Mucosa of rectum (tissue), 2 donors: ENCODE measurements around the gene STX10.
"Not testable (repeated sequence)": the region's sequence is repeated elsewhere in the genome, so short reads cannot be mapped to it uniquely, and the experiment has no call there.

Experiments used
- H3K27ac ChIP-seq, 2 donors: one replicate each; pipeline ENCODE4 v1.7.0; 2013; ENCODE audit warnings: inconsistent platforms in 2 of 2, low read depth in 2 of 2, low read length in 2 of 2
- H3K27me3 ChIP-seq, 2 donors: one replicate each; pipeline ENCODE4 v1.7.0; 2013; ENCODE audit warnings: low read length in 2 of 2; ENCODE audit not compliant: control insufficient read depth in 2 of 2, insufficient read depth in 2 of 2
- H3K36me3 ChIP-seq, 2 donors: one replicate each; pipeline ENCODE4 v1.7.0; 2013; ENCODE audit warnings: low read length in 2 of 2; ENCODE audit not compliant: control insufficient read depth in 2 of 2, insufficient read depth in 2 of 2
- H3K4me1 ChIP-seq, 2 donors: one replicate each; pipeline ENCODE4 v1.7.0; 2013; ENCODE audit warnings: low read length in 2 of 2, mild to moderate bottlenecking in 1 of 2; ENCODE audit not compliant: control insufficient read depth in 2 of 2, insufficient read depth in 2 of 2
- H3K4me3 ChIP-seq, 2 donors: one replicate each; pipeline ENCODE4 v1.7.0; 2013; ENCODE audit warnings: low read length in 2 of 2
- H3K9ac ChIP-seq, 2 donors: one replicate each; pipeline ENCODE4 v1.7.0; 2013; ENCODE audit warnings: low read length in 2 of 2, low read depth in 1 of 2, mild to moderate bottlenecking in 1 of 2
- H3K9me3 ChIP-seq, 2 donors: one replicate each; pipeline ENCODE4 v1.7.0; 2013; ENCODE audit warnings: low read length in 2 of 2; ENCODE audit not compliant: control insufficient read depth in 2 of 2
- donor health status: healthy.
- donor health status: Normal muscosa, but diverticular disease.

Gene STX10, protein sequence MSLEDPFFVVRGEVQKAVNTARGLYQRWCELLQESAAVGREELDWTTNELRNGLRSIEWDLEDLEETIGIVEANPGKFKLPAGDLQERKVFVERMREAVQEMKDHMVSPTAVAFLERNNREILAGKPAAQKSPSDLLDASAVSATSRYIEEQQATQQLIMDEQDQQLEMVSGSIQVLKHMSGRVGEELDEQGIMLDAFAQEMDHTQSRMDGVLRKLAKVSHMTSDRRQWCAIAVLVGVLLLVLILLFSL

DNA sequence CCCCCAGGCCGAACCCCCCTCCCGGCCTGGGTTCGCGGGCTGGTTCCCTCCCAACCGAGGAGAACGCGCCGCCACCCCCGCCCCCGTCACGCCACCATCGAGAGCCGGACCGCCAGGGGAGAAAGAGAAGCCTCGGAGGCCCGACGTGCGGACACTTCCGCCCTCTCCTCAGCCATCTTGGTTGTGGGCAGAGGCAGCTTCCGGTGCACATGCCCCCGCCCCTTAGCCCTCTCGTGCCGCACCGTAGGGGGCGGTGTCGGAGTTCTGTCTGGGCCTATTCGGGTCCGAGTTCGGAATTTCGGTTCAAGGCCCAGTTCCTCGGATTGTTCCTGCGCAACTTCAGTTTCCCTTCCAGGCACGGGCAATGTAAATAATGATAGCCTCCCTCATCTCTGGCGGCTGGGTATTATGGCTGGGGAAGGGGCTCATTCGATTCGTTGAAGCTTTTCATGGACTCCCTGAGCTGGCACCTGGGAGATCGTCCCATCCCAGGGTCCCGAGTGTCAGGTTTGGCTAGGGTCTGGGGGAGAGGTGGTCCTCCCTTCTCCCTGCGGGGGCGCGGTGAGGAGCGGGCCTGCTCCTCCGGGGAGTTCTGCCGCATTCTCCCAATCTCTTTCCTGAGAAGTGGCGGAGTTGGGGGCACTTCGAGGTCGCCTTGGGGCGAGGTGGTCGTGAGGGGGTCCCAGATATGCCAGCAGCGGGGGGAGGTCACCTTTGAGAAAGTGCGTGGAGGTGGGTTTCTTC lies at the start of gene STX10, which contains the start of gene IER2:
STX10 (minus strand) TSS at position 189 of the 744 bp plus-strand sequence. CDS start 202 bp downstream, outside the sequence.
IER2 (plus strand) TSS at position 225 of the 744 bp plus-strand sequence. CDS start 2,776 bp downstream, outside the sequence.
- Histone ChIP-seq H3K27ac (peak within 1 kb of the TSS; percentile 94 to 98), H3K4me3 (peak within 1 kb of the TSS; percentile 81 to 89), H3K4me1 (peaks cover 14 to 18% of the 10 kb centered on the region in 2 donors), H3K9me3 (no peaks in the 10 kb centered on the region), H3K9ac (peak within 1 kb of the TSS; percentile 98 to 100), H3K36me3 (peaks cover 0 to under 1% of the 10 kb centered on the region in 2 donors), H3K27me3 (no peaks in the 10 kb centered on the region)

DNA sequence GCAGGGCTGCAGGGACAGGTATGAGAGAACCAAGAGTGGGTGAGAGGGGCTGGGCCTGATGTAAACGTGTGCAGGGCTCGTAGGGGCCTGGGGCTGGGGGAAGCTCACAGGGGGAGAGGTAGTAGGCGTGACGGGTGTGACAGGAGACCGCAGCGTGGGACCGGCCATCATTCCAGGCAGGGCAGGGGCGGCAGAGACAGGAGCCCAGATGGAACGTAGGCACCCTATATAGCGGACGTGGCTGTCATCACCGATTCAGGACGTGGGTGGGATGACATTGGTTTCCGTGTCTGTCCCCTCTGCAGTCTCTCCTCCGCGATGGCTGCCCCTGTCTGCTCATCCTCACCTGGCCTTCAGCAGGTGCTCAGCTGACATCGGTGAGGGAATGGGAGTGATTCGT lies 48.5 kb upstream of the STX10 start:
- Histone ChIP-seq H3K4me3 (no peak overlapping the region), H3K27ac (no peak overlapping the region), H3K4me1 (peaks cover 0 to 10% of the 10 kb centered on the region in 2 donors), H3K27me3 (no peaks in the 10 kb centered on the region), H3K9me3 (no peaks in the 10 kb centered on the region), H3K36me3 (no peaks in the 10 kb centered on the region), H3K9ac (no peak overlapping the region)

DNA sequence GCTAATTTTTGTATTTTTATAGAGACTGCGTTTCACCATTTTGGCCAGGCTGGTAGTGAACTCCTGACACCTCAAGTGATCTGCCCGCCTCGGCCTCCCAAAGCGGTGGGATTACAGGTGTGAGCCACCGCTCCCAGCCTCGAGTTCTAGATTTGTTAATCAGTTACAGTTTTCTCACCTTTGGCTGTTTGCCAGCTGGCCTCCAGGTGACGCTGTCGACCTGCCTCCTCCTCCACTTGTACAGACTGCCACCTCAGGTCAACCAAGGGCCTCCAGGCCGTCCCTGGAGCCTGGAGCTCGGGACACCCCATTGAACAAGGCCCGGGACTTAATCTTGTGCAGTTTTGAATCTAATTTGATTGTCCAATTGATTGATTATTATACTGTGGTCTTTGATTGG lies 45.5 kb upstream of the STX10 start:
- Histone ChIP-seq H3K4me3 (no peak overlapping the region), H3K27me3 (no peaks in the 10 kb centered on the region), H3K27ac (peak overlapping the region; percentile 23 to 38), H3K4me1 (peaks cover 4 to 15% of the 10 kb centered on the region in 2 donors), H3K9me3 (no peaks in the 10 kb centered on the region), H3K9ac (peak overlapping the region in 1 of 2 donors; percentile 33), H3K36me3 (no peaks in the 10 kb centered on the region)

DNA sequence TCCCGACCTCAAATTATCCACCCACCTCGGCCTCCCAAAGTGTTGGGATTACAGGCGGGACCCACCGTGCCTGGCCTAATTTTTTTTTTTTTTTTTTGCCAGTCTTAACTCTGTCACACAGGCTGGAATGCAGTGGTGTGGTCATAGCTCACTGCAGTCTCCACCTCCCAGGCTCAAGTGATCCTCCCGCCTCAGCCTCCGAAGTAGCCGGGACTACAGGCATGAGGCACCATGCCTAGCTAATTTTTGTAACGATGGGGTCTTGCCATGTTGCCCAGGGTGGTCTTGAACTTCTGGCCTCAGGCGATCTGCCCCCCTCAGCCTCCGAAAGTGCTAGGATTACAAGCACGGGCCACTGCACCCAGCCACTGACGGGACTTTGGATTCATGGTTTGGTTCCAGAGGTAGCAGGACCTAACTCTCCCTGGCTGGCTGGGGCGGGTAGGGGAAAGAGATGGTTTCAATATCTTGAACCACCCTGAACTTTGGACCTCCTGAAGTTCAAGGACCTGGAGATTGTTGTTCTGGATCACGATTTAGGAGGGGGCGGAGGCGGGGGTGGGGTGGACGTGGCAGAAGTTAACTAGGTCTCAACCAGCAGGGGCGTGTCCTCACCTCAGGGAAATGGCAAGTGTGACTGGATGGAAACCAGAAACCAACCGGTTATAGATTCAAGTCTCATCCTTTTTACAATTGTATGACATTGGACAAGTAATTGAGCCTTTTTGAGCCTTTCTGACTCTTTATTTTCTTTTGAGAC lies 40.8 kb upstream of the STX10 start:
- peak overlapping the region; percentile 83 to 87 for H3K27ac ChIP-seq
- H3K4me1 ChIP-seq = peaks cover 4 to 15% of the 10 kb centered on the region in 2 donors
- H3K4me3 ChIP-seq = no peak overlapping the region
- no peaks in the 10 kb centered on the region for H3K36me3 ChIP-seq
- H3K27me3 ChIP-seq = no peaks in the 10 kb centered on the region
- H3K9ac ChIP-seq = peak overlapping the region in 1 of 2 donors; percentile 1
- H3K9me3 ChIP-seq = no peaks in the 10 kb centered on the region

DNA sequence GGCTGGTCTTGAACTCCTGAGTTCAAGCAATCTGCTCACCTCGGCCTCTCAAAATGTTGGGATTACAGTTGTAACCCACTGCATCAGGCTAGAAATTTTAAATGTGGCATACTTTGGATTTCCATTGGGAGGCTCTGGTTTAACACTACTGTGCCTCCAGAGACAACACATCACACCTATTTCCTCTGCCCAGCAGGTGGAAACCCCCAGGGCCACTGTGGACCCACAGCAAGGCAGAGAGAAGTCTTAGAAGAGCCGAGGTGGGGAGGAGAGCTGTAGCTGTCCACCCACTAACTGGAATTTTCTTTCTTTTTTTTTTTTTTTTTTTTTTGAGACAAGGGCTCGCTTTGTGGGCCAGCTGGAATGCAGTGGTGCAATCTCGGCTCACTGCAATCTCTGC lies 39.4 kb upstream of the STX10 start:
- Histone ChIP-seq H3K36me3 (no peaks in the 10 kb centered on the region), H3K4me1 (peaks cover 4 to 8% of the 10 kb centered on the region in 2 donors), H3K27me3 (no peaks in the 10 kb centered on the region), H3K27ac (no peak overlapping the region), H3K4me3 (no peak overlapping the region), H3K9me3 (no peaks in the 10 kb centered on the region), H3K9ac (no peak overlapping the region)

DNA sequence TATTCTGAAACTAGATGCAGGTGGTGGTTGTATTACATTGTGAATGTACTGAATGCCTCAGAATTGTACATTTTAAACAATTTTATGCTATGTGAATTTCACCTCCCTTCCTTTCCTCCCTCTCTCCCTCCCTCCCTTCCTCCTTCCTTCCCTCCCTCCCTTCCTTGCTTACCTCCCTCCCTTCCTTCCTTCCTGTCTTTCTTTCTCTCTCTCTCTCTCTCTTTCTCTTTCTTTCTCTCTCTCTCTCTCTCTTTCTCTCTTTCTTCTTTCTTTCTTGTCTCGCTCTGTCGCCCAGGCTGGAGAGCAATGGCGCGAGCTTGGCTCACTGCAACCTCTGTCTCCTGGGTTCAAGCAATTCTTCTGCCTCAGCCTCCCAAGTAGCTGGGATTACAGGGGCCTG lies 37.2 kb upstream of the STX10 start:
- H3K4me3 ChIP-seq = no peak overlapping the region
- no peaks in the 10 kb centered on the region for H3K27me3 ChIP-seq
- H3K27ac ChIP-seq = no peak overlapping the region
- no peaks in the 10 kb centered on the region for H3K9me3 ChIP-seq
- no peak overlapping the region for H3K9ac ChIP-seq
- H3K4me1 ChIP-seq = peaks cover 4 to 5% of the 10 kb centered on the region in 2 donors
- H3K36me3 ChIP-seq = no peaks in the 10 kb centered on the region

DNA sequence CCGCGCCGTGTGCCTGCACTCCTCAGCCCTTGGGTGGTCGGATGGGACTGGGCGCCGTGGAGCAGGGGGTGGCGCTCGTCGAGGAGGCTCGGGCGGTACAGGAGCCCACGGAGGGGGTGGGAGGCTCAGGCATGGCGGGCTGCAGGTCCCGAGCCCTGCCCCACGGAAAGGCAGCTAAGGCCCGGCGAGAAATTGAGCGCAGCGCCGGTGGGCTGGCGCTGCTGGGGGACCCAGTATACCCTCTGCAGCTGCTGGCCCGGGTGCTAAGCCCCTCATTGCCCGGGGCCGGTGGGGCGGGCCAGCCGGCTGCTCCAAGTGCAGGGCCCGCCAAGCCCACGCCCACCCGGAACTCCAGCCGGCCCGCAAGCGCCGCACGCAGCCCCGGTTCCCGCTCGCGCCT lies 36.5 kb upstream of the STX10 start:
- not testable (repeated sequence) for H3K4me1 ChIP-seq, H3K27ac ChIP-seq, H3K36me3 ChIP-seq, H3K9me3 ChIP-seq, H3K27me3 ChIP-seq, H3K9ac ChIP-seq, H3K4me3 ChIP-seq

DNA sequence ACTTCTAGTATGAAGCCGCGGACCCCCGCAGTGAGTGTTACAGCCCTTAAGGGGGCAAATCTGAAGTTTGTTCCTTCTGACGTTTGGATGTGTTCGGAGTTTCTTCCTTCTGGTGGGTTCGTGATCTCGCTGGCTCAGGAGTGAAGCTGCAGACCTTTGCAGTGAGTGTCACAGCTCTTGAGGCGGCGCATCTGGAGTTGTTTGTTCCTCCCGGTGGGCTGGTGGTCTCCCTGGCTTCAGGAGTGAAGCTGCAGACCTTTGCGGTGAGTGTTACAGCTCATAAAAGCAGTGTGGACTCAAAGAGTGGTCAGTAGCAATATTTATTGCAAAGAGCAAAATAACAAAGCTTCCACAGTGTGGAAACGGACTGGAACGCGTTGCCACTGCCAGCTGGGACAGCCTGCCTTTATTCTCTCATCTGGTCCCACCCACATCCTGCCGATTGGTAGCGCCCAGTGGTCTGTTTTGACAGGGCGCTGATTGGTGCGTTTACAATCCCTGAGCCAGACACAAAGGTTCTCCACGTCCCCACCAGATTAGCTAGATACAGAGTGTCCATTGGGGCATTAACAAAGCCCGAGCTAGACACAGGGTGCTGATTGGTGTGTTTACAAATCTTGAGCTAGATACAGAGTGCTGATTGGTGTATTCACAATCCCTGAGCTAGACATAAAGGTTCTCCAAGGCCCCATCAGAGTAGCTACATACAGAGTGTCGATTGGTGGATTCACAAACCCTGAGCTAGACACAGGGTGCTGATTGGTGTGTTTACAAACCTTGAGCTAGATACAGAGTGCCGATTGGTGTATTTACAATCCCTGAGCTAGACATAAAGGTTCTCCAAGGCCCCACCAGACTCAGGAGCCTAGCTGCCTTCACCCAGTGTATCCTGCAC lies 35.8 kb upstream of the STX10 start:
- H3K27ac ChIP-seq, H3K27me3 ChIP-seq, H3K4me1 ChIP-seq, H3K9me3 ChIP-seq, H3K4me3 ChIP-seq, H3K9ac ChIP-seq, H3K36me3 ChIP-seq: not testable (repeated sequence)

DNA sequence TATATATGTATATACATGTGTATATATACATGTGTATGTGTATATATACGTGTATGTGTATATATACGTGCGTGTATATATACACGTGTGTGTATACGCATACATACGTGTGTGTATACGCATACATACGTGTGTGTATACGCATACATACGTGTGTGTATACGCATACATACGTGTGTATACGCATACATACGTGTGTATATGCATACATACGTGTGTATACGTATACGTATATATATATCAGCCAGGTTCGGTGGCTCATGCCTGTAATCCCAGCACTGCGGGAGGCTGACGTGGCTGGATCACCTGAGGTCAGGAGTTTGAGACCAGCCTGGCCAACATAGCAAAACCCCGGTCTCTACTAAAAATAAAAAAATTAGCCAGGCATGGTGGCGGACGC lies 34.8 kb upstream of the STX10 start:
- not testable (repeated sequence) for H3K4me3 ChIP-seq, H3K9ac ChIP-seq, H3K27ac ChIP-seq, H3K36me3 ChIP-seq, H3K27me3 ChIP-seq, H3K4me1 ChIP-seq, H3K9me3 ChIP-seq
